SKM-1 treated with dmso at 0.1 percent for 144 hours (cell line): Measurements from ENCODE around the gene GRK5.
A peak's percentile ranks its signal among the peaks of the same experiment; 100 is the strongest.

Experiments
- DNase-seq: peaks from one replicate; lab custom pipeline; 2025; ENCODE audit not compliant: unreplicated experiment; lab: John Stamatoyannopoulos, UW

The GRK5 gene

GRCh38 chr10:119197921-119198320 is 9.4 kb upstream of the GRK5 start:
- no peak for DNase-seq

GRCh38 chr10:119198438-119198837 is 8.9 kb upstream of the GRK5 start:
- DNase-seq, result no peak

- peak; percentile 44 for DNase-seq
Measured at GRCh38 chr10:119199231-119199992, 8.0 kb upstream of the GRK5 start.

- no peak for DNase-seq
Measured at GRCh38 chr10:119201233-119201632, 6.1 kb upstream of the GRK5 start.

GRCh38 chr10:119203006-119203405 is 4.4 kb upstream of the GRK5 start:
- no peak for DNase-seq

- DNase-seq, result peak; percentile 21
Measured at GRCh38 chr10:119205894-119206602, 1.3 kb upstream of the GRK5 start.

GRCh38 chr10:119206603-119207365 is 587 bp upstream of the GRK5 start:
- DNase-seq, result peak; percentile 50

- DNase-seq, result no peak
Measured at GRCh38 chr10:119207713-119208552, 562 bp downstream of the GRK5 start.

- no peak for DNase-seq
Measured at GRCh38 chr10:119208553-119208940, 1.2 kb downstream of the GRK5 start.

- DNase-seq, result peak; percentile 34
Measured at GRCh38 chr10:119209035-119209735, 1.8 kb downstream of the GRK5 start.

GRCh38 chr10:119209736-119210355 is 2.5 kb downstream of the GRK5 start:
- no peak for DNase-seq

GRCh38 chr10:119210633-119211032 is 3.3 kb downstream of the GRK5 start:
- DNase-seq, result no peak

GRCh38 chr10:119211176-119211575 is 3.8 kb downstream of the GRK5 start:
- no peak for DNase-seq

- no peak for DNase-seq
Measured at GRCh38 chr10:119211625-119212441, 4.5 kb downstream of the GRK5 start.

- no peak for DNase-seq
Measured at GRCh38 chr10:119215371-119215770, 8.0 kb downstream of the GRK5 start.

GRCh38 chr10:119216127-119216526 is 8.8 kb downstream of the GRK5 start:
- no peak for DNase-seq

GRCh38 chr10:119217401-119217800 is 10.0 kb downstream of the GRK5 start:
- no peak for DNase-seq

- no peak for DNase-seq
Measured at GRCh38 chr10:119217991-119218490, 10.7 kb downstream of the GRK5 start.

- DNase-seq, result no peak
Measured at GRCh38 chr10:119219871-119220270, 12.5 kb downstream of the GRK5 start.
